ENCODE measurements around the gene CTIF. TPM values are rescaled to one million over a fixed set of nuclear protein-coding genes. Genes with fewer than 3 reads are reported as not detected.
A peak's percentile ranks its signal among the peaks of the same experiment; 100 is the strongest.

CTIF gene
- total RNA-seq, 1 donor from 2014 or later = 12.6 TPM

GRCh38 chr18:48619501-48619900 is 80.7 kb downstream of the CTIF start:
- DNase-seq (ENCODE audit: low read depth in 2 of 2) = no peak

- no peak for DNase-seq (ENCODE audit: low read depth in 2 of 2)
Measured at GRCh38 chr18:48620071-48620470, 81.2 kb downstream of the CTIF start.

GRCh38 chr18:48621240-48621639 is 82.4 kb downstream of the CTIF start:
- DNase-seq (ENCODE audit: low read depth in 2 of 2) = no peak

- no peak for DNase-seq (ENCODE audit: low read depth in 2 of 2)
Measured at GRCh38 chr18:48621815-48622555, 83.2 kb downstream of the CTIF start.

GRCh38 chr18:48622911-48623431 is 84.1 kb downstream of the CTIF start:
- peak in 1 of 2 donors; percentile 20 for DNase-seq (ENCODE audit: low read depth in 2 of 2)

GRCh38 chr18:48623468-48624235 is 84.8 kb downstream of the CTIF start:
- DNase-seq (ENCODE audit: low read depth in 2 of 2) = peak in 1 of 2 donors; percentile 22

- no peak for DNase-seq (ENCODE audit: low read depth in 2 of 2)
Measured at GRCh38 chr18:48624856-48625255, 86.0 kb downstream of the CTIF start.

GRCh38 chr18:48627216-48627615 is 88.4 kb downstream of the CTIF start:
- DNase-seq (ENCODE audit: low read depth in 2 of 2) = peak in 1 of 2 donors; percentile 67

GRCh38 chr18:48629730-48630324 is 91.0 kb downstream of the CTIF start:
- peak; percentile 50 to 84 for DNase-seq (ENCODE audit: low read depth in 2 of 2)

- no peak for DNase-seq (ENCODE audit: low read depth in 2 of 2)
Measured at GRCh38 chr18:48631851-48632250, 93.0 kb downstream of the CTIF start.

- DNase-seq (ENCODE audit: low read depth in 2 of 2) = no peak
Measured at GRCh38 chr18:48632676-48633257, 93.9 kb downstream of the CTIF start.

GRCh38 chr18:48634491-48634890 is 95.7 kb downstream of the CTIF start:
- DNase-seq (ENCODE audit: low read depth in 2 of 2) = no peak

- DNase-seq (ENCODE audit: low read depth in 2 of 2) = no peak
Measured at GRCh38 chr18:48634975-48635374, 96.1 kb downstream of the CTIF start.

GRCh38 chr18:48635806-48636205 is 97.0 kb downstream of the CTIF start:
- no peak for DNase-seq (ENCODE audit: low read depth in 2 of 2)

GRCh38 chr18:48636436-48636835 is 97.6 kb downstream of the CTIF start:
- no peak for DNase-seq (ENCODE audit: low read depth in 2 of 2)

- DNase-seq (ENCODE audit: low read depth in 2 of 2) = no peak
Measured at GRCh38 chr18:48637081-48637990, 98.5 kb downstream of the CTIF start.

- no peak for DNase-seq (ENCODE audit: low read depth in 2 of 2)
Measured at GRCh38 chr18:48638451-48638850, 99.6 kb downstream of the CTIF start.

GRCh38 chr18:48638896-48639771 is 100.3 kb downstream of the CTIF start:
- DNase-seq (ENCODE audit: low read depth in 2 of 2) = no peak

- peak in 1 of 2 donors; percentile 13 for DNase-seq (ENCODE audit: low read depth in 2 of 2)
Measured at GRCh38 chr18:48639772-48640432, 101.1 kb downstream of the CTIF start.

Measured in dermis microvascular lymphatic vessel endothelial cell (primary cell).